GM19240 (cell line): Measurements from ENCODE around the gene SLC25A22.

Source experiments
- DNase-seq: peaks from one replicate; pipeline ENCODE4 v3.0.0; 2011; ENCODE audit warnings: low spot score; ENCODE audit not compliant: insufficient read length

SLC25A22 gene

GRCh38 chr11:804599-804964, 6.5 kb upstream of the SLC25A22 start:
- no peak for DNase-seq

GRCh38 chr11:803770-804598, 5.9 kb upstream of the SLC25A22 start:
- no peak for DNase-seq

- DNase-seq: no peak
These were observed 5.3 kb upstream of the SLC25A22 start for GRCh38 chr11:803467-803742.

GRCh38 chr11:802693-803466, 4.8 kb upstream of the SLC25A22 start:
- DNase-seq: no peak

- DNase-seq: no peak
These were observed 4.0 kb upstream of the SLC25A22 start for GRCh38 chr11:802018-802617.

- DNase-seq: no peak
These were observed 3.2 kb upstream of the SLC25A22 start for GRCh38 chr11:801097-801780.

GRCh38 chr11:800473-800872, 2.4 kb upstream of the SLC25A22 start:
- DNase-seq: no peak

- no peak for DNase-seq
These were observed 1.7 kb upstream of the SLC25A22 start for GRCh38 chr11:799641-800316.

GRCh38 chr11:797296-798092, 587 bp downstream of the SLC25A22 start:
- peak; percentile 84 for DNase-seq

GRCh38 chr11:796565-797295, 1.4 kb downstream of the SLC25A22 start:
- no peak for DNase-seq

GRCh38 chr11:795634-796564, 2.2 kb downstream of the SLC25A22 start:
- peak; percentile 98 for DNase-seq

- DNase-seq: no peak
These were observed 3.1 kb downstream of the SLC25A22 start for GRCh38 chr11:794766-795633.

GRCh38 chr11:794013-794765, 3.9 kb downstream of the SLC25A22 start:
- no peak for DNase-seq

- DNase-seq: no peak
These were observed 4.5 kb downstream of the SLC25A22 start for GRCh38 chr11:793556-793955.

GRCh38 chr11:792873-793272, 5.2 kb downstream of the SLC25A22 start:
- no peak for DNase-seq

GRCh38 chr11:792535-792821, 5.6 kb downstream of the SLC25A22 start:
- no peak for DNase-seq
